HG02943 (cell line): ENCODE data around the gene AP3B1.
A peak's percentile ranks its signal among the peaks of the same experiment; 100 is the strongest.

Experiments used
- ATAC-seq: cut with Tn5 transposase; IDR thresholded peaks from one replicate; pipeline ENCODE4 v1.9.1; 2021; ENCODE audit warnings: mild to moderate bottlenecking, low read depth, moderate library complexity; ENCODE audit not compliant: unreplicated experiment

AP3B1 gene

GRCh38 chr5:77983482-77984199 lies 310.9 kb downstream of the AP3B1 start:
- no peak for ATAC-seq

- ATAC-seq = no peak
These were observed 312.7 kb downstream of the AP3B1 start for GRCh38 chr5:77981820-77982219.

GRCh38 chr5:77974576-77974975 lies 319.9 kb downstream of the AP3B1 start:
- no peak for ATAC-seq

- no peak for ATAC-seq
These were observed 321.3 kb downstream of the AP3B1 start for GRCh38 chr5:77973253-77973609.

GRCh38 chr5:77972469-77973252 lies 321.8 kb downstream of the AP3B1 start:
- peak; percentile 57 for ATAC-seq

GRCh38 chr5:77971776-77972468 lies 322.6 kb downstream of the AP3B1 start:
- ATAC-seq = no peak

- ATAC-seq = no peak
These were observed 323.6 kb downstream of the AP3B1 start for GRCh38 chr5:77970891-77971290.

GRCh38 chr5:77963795-77964194 lies 330.7 kb downstream of the AP3B1 start:
- no peak for ATAC-seq

GRCh38 chr5:77960863-77961396 lies 333.6 kb downstream of the AP3B1 start:
- ATAC-seq = no peak

GRCh38 chr5:77960305-77960704 lies 334.2 kb downstream of the AP3B1 start:
- no peak for ATAC-seq

GRCh38 chr5:77958642-77959330 lies 335.7 kb downstream of the AP3B1 start:
- no peak for ATAC-seq

- no peak for ATAC-seq
These were observed 336.5 kb downstream of the AP3B1 start for GRCh38 chr5:77957931-77958521.

GRCh38 chr5:77957516-77957915 lies 337.0 kb downstream of the AP3B1 start:
- no peak for ATAC-seq

GRCh38 chr5:77957081-77957480 lies 337.4 kb downstream of the AP3B1 start:
- ATAC-seq = no peak

- no peak for ATAC-seq
These were observed 338.9 kb downstream of the AP3B1 start for GRCh38 chr5:77955577-77955976.

- ATAC-seq = no peak
These were observed 341.1 kb downstream of the AP3B1 start for GRCh38 chr5:77953374-77953773.

- no peak for ATAC-seq
These were observed 341.8 kb downstream of the AP3B1 start for GRCh38 chr5:77952636-77953212.
